A549 (cell line): ENCODE results near the gene CCDC27. TPM values are rescaled to one million over a fixed set of nuclear protein-coding genes. Genes with fewer than 3 reads are reported as not detected.

Experiments
- ATAC-seq, 2 experiments: fragments of 200-7000 bp in 1 of 2; fragments of >200 bp in 1 of 2; cut with Nextera tagmentation in 1 of 2; cut with Tn5 transposase in 1 of 2; 3 replicates each; pipeline versions ENCODE4 v1.8.0 to v1.9.1; 2018 to 2020; ENCODE audit warnings: mild to moderate bottlenecking in 1 of 2, moderate library complexity in 1 of 2
- CTCF ChIA-PET: fragments of 300-600 bp; sonication (Branson Sonifier 250); formaldehyde crosslinking; extraction: SDS; loops from one replicate; lab custom pipeline; 2021; ENCODE audit warnings: antibody characterized with exemption, inconsistent platforms; lab: Yijun Ruan, JAX
- POLR2A ChIA-PET: fragments of 350-600 bp; formaldehyde crosslinking; extraction: SDS; loops from one replicate; lab custom pipeline; 2021; ENCODE audit warnings: antibody characterized with exemption, inconsistent platforms; lab: Yijun Ruan, JAX
- DNase-seq, 2 experiments: peaks; one replicate each; pipeline versions ENCODE4 v3.0.0 to v3.0.0-alpha.2; 2011 to 2016; ENCODE audit warnings: low read depth in 1 of 2, low spot score in 1 of 2
- FAIRE-seq: peaks from 2 replicates; lab custom pipeline; 2011; peaks lifted over from hg19 to GRCh38; lab: Jason Lieb, UNC
- H3K27ac ChIP-seq, 2 experiments: fragments of >200 bp; sonication (Bioruptor Twin); formaldehyde crosslinking; 3 replicates each; pipeline ENCODE4 v1.5.1; 2016 to 2017
- H3K4me1 ChIP-seq: fragments of >200 bp; sonication (Bioruptor Twin); formaldehyde crosslinking; 3 replicates; pipeline ENCODE4 v1.6.1; 2016
- H3K4me2 ChIP-seq: fragments of >200 bp; sonication (Bioruptor Twin); formaldehyde crosslinking; 3 replicates; pipeline ENCODE4 v1.6.1; 2016
- H3K4me3 ChIP-seq: fragments of >200 bp; sonication (Bioruptor Twin); formaldehyde crosslinking; 3 replicates; pipeline ENCODE4 v1.5.1; 2016
- H3K9me3 ChIP-seq: fragments of >200 bp; sonication (Bioruptor Twin); formaldehyde crosslinking; 3 replicates; pipeline ENCODE4 v1.6.1; 2016
- CBX8 ChIP-seq: fragments of 200-600 bp; sonication (generic); IDR thresholded peaks from 2 replicates; pipeline ENCODE4 v1.6.1; 2016
- EP300 ChIP-seq, 2 experiments: fragments of >200 bp; sonication (Bioruptor Twin); formaldehyde crosslinking; IDR thresholded peaks; 2 replicates in 1 of 2; 3 replicates in 1 of 2; pipeline ENCODE4 v1.6.1; 2016 to 2017
- FOSB ChIP-seq: fragments of 250-450 bp; sonication (Bioruptor Pico); IDR thresholded peaks from 2 replicates; pipeline ENCODE4 v1.5.0; 2020; ENCODE audit warnings: mild to moderate bottlenecking, moderate library complexity
- FOXS1 ChIP-seq: fragments of 250-450 bp; sonication (Bioruptor Pico); IDR thresholded peaks from 2 replicates; pipeline ENCODE4 v1.5.0; 2020; ENCODE audit warnings: mild to moderate bottlenecking, moderate library complexity
- HDAC2 ChIP-seq: fragments of 200-600 bp; sonication (generic); IDR thresholded peaks from 2 replicates; pipeline ENCODE4 v1.6.1; 2016
- HEYL ChIP-seq: fragments of 250-450 bp; sonication (Bioruptor Pico); IDR thresholded peaks from 2 replicates; pipeline ENCODE4 v1.8.0; 2021; ENCODE audit warnings: mild to moderate bottlenecking, moderate library complexity
- HOXA7 ChIP-seq: fragments of 250-450 bp; sonication (Bioruptor Pico); IDR thresholded peaks from 2 replicates; pipeline ENCODE4 v1.5.0; 2020; ENCODE audit warnings: mild to moderate bottlenecking, moderate library complexity
- KDM5A ChIP-seq: fragments of 200-600 bp; sonication (generic); IDR thresholded peaks from 2 replicates; pipeline ENCODE4 v1.6.1; 2016; ENCODE audit warnings: antibody characterized with exemption, mild to moderate bottlenecking
- MYC ChIP-seq: IDR thresholded peaks from 2 replicates; pipeline ENCODE4 v1.6.1; 2012; ENCODE audit warnings: mild to moderate bottlenecking, inconsistent platforms, low read length, improper control_type of control experiment, borderline replicate concordance
- RFX5 ChIP-seq: fragments of 450-650 bp; IDR thresholded peaks from 2 replicates; pipeline ENCODE4 v1.7.1; 2014; ENCODE audit warnings: antibody characterized with exemption, mild to moderate bottlenecking, moderate library complexity
- ZC3H11A ChIP-seq: fragments of 450-650 bp; IDR thresholded peaks from 2 replicates; pipeline ENCODE4 v1.6.1; 2014; ENCODE audit warnings: antibody characterized with exemption, mild to moderate bottlenecking
- ZFP36 ChIP-seq: fragments of 450-650 bp; IDR thresholded peaks from 2 replicates; pipeline ENCODE4 v1.6.1; 2014; ENCODE audit warnings: borderline replicate concordance; ENCODE audit not compliant: partially characterized antibody
- WGBS: methylation state at CpG from one replicate; pipeline ENCODE4 v1.1.6; 2017; ENCODE audit errors: missing lambda C conversion rate; 5-methylcytosine and 5-hydroxymethylcytosine counted together
- polyA plus RNA-seq, 4 experiments: library from polyadenylated mRNA; depleted of rRNA in 3 of 4; stranded (reverse); fragments of >200 nt; fragmentation: RNase III in 1 of 4; extraction: RNeasy Plus Mini Kit Qiagen cat#74134 plus additional on column Dnase treatment in 1 of 4; gene quantifications; 2 replicates in 3 of 4; 3 replicates in 1 of 4; pipeline ENCODE4 v1.2.3, GENCODE V29; 2011 to 2017
- small RNA-seq, 6 experiments: library from RNA; depleted of rRNA; stranded (forward); fragments of <200 nt; gene quantifications; one replicate each; pipeline ENCODE3, GENCODE V24; 2012
- TF ChIP-seq, protein P1 (sequence below): fragments of >200 bp; sonication (Bioruptor Twin); formaldehyde crosslinking; IDR thresholded peaks from 3 replicates; pipeline ENCODE4 v1.5.1; 2016
- TF ChIP-seq, protein P2 (sequence below): fragments of 250-450 bp; sonication (Bioruptor Pico); IDR thresholded peaks from 2 replicates; pipeline ENCODE4 v1.5.0; 2021; ENCODE audit warnings: mild to moderate bottlenecking, moderate library complexity, borderline replicate concordance
- TF ChIP-seq, protein P3 (sequence below): IDR thresholded peaks from 2 replicates; pipeline ENCODE4 v1.6.1; 2012
- TF ChIP-seq, protein P4 (sequence below): IDR thresholded peaks from 2 replicates; pipeline ENCODE4 v1.6.1; 2012; ENCODE audit warnings: low read depth, borderline replicate concordance

CCDC27 gene
- polyA plus RNA-seq, 2 of the 4 experiments (the other 2 are of a cell fraction): not detected

DNA sequence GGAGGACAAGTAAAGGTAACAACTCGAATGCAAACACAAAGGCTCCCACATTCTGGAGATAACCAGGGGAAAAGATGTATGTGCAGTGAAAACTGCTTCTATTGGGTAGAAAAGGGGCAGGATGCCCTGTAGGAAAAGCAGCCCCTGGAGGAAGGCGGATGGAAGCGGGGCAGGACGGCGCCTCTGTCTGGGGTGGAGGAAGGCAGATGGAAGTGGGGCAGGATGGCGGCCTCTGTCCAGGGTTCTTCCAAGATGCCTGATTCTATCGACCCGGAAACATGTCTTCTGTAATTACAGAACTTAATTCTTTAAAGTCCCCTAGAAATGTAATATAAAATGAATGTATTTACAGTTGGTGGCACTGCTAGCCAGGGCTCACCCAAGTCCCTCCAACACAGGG lies 68.1 kb downstream of the CCDC27 start:
- Histone ChIP-seq H3K4me2 (no peak overlapping the region), H3K4me3 (no peak overlapping the region), H3K4me1 (no peaks in the 10 kb centered on the region), H3K27ac (no peak overlapping the region), H3K9me3 (no peaks in the 10 kb centered on the region)
- ATAC-seq (no peak), FAIRE-seq (no peak), DNase-seq (no peak)
- WGBS: 92% methylated on average over 8 of the region's 8 CpGs
- TF ChIP-seq RFX5 (no peak), FOXS1 (no peak), HDAC2 (no peak), KDM5A (no peak), ZC3H11A (no peak), CBX8 (no peak), HEYL (CRISPR knock-in tag) (no peak), EP300 (IDR thresholded peaks at IDR 0.05) (no peak)
- TF ChIP-seq, protein P1, sequence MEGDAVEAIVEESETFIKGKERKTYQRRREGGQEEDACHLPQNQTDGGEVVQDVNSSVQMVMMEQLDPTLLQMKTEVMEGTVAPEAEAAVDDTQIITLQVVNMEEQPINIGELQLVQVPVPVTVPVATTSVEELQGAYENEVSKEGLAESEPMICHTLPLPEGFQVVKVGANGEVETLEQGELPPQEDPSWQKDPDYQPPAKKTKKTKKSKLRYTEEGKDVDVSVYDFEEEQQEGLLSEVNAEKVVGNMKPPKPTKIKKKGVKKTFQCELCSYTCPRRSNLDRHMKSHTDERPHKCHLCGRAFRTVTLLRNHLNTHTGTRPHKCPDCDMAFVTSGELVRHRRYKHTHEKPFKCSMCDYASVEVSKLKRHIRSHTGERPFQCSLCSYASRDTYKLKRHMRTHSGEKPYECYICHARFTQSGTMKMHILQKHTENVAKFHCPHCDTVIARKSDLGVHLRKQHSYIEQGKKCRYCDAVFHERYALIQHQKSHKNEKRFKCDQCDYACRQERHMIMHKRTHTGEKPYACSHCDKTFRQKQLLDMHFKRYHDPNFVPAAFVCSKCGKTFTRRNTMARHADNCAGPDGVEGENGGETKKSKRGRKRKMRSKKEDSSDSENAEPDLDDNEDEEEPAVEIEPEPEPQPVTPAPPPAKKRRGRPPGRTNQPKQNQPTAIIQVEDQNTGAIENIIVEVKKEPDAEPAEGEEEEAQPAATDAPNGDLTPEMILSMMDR: no peak
- TF ChIP-seq, protein P2, sequence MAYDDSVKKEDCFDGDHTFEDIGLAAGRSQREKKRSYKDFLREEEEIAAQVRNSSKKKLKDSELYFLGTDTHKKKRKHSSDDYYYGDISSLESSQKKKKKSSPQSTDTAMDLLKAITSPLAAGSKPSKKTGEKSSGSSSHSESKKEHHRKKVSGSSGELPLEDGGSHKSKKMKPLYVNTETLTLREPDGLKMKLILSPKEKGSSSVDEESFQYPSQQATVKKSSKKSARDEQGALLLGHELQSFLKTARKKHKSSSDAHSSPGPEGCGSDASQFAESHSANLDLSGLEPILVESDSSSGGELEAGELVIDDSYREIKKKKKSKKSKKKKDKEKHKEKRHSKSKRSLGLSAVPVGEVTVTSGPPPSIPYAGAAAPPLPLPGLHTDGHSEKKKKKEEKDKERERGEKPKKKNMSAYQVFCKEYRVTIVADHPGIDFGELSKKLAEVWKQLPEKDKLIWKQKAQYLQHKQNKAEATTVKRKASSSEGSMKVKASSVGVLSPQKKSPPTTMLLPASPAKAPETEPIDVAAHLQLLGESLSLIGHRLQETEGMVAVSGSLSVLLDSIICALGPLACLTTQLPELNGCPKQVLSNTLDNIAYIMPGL: no peak
- TF ChIP-seq, protein P3, sequence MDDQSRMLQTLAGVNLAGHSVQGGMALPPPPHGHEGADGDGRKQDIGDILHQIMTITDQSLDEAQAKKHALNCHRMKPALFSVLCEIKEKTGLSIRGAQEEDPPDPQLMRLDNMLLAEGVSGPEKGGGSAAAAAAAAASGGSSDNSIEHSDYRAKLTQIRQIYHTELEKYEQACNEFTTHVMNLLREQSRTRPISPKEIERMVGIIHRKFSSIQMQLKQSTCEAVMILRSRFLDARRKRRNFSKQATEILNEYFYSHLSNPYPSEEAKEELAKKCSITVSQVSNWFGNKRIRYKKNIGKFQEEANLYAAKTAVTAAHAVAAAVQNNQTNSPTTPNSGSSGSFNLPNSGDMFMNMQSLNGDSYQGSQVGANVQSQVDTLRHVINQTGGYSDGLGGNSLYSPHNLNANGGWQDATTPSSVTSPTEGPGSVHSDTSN: no peak
- POLR2A ChIA-PET: no interaction called here
- CTCF ChIA-PET: no interaction called here

DNA sequence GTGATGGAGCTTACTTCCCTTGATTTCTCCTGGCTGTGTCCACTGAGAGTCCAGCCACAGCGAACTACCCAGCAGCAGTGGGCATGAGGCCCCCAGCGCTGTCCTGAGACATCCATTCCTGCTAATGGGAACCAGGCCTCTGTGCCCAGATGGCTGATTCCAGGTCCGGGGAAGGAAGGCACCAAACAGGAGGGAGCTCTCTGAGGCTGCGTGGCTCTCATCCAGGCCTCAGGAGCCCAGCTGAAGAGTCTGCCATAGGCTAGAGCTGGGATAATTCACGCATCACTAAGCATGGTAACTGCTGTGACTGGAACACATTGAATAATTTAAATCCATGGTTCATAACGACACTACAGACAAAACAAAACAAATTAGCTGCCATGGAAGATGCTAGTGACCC lies 68.8 kb downstream of the CCDC27 start:
- POLR2A ChIA-PET: no interaction called here

More for the DNA sequence above, 68.8 kb downstream of the CCDC27 start:
- Histone ChIP-seq H3K27ac (no peak overlapping the region), H3K4me3 (no peak overlapping the region), H3K4me2 (no peak overlapping the region), H3K4me1 (no peaks in the 10 kb centered on the region), H3K9me3 (no peaks in the 10 kb centered on the region)
- WGBS: 83% methylated on average over 6 of the region's 6 CpGs
- DNase-seq (no peak), FAIRE-seq (no peak), ATAC-seq (no peak)
- TF ChIP-seq HOXA7 (CRISPR knock-in tag) (no peak), ZFP36 (no peak), FOSB (no peak), MYC (no peak)
- TF ChIP-seq, protein P4, sequence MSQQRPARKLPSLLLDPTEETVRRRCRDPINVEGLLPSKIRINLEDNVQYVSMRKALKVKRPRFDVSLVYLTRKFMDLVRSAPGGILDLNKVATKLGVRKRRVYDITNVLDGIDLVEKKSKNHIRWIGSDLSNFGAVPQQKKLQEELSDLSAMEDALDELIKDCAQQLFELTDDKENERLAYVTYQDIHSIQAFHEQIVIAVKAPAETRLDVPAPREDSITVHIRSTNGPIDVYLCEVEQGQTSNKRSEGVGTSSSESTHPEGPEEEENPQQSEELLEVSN: no peak
- TF ChIP-seq, protein P2: no peak
- CTCF ChIA-PET: interaction anchor here (0.9 to 1.1 kb wide), 2 partner anchors 10 to 19 kb away, joined by 3 to 4 read pairs; no protein-coding TSS in a partner anchor

Small RNA genes lying within 50 kb of the gene (small RNA-seq; reads per million reads assigned to genes)
- 0 reads per million in 6 experiments for gene RF02197
- gene RN7SL574P: 0 reads per million in 6 experiments

Other genes starting within 250 kb of the CCDC27 start
- 0.66 and 0.82 TPM in 2 replicates for gene MEGF6, start 140.9 kb upstream of the CCDC27 start, polyA plus RNA-seq (2011; rRNA removed)
- gene MEGF6, start 140.9 kb upstream of the CCDC27 start, polyA plus RNA-seq (2017; fragmentation: RNase III; extraction: RNeasy Plus Mini Kit Qiagen cat#74134 plus additional on column Dnase treatment): 10.2 to 13.7 TPM (median 12.7 TPM) in 3 replicates
- gene TPRG1L, start 127.4 kb upstream of the CCDC27 start, polyA plus RNA-seq (2011; rRNA removed): 13.1 and 15.8 TPM in 2 replicates
- gene TPRG1L, start 127.4 kb upstream of the CCDC27 start, polyA plus RNA-seq (2017; fragmentation: RNase III; extraction: RNeasy Plus Mini Kit Qiagen cat#74134 plus additional on column Dnase treatment): 18.4 to 20.1 TPM (median 18.7 TPM) in 3 replicates
- gene WRAP73, start 102.3 kb upstream of the CCDC27 start, polyA plus RNA-seq (2011; rRNA removed): 16.1 and 18.4 TPM in 2 replicates
- gene WRAP73, start 102.3 kb upstream of the CCDC27 start, polyA plus RNA-seq (2017; fragmentation: RNase III; extraction: RNeasy Plus Mini Kit Qiagen cat#74134 plus additional on column Dnase treatment): 12.1 to 15.4 TPM (median 12.9 TPM) in 3 replicates
- gene TP73, start 99.9 kb upstream of the CCDC27 start, polyA plus RNA-seq (2011; rRNA removed): 0.01 TPM in 1 of 2 replicates, not detected in the other
- gene TP73, start 99.9 kb upstream of the CCDC27 start, polyA plus RNA-seq (2017; fragmentation: RNase III; extraction: RNeasy Plus Mini Kit Qiagen cat#74134 plus additional on column Dnase treatment): 0.09 to 0.25 TPM (median 0.16 TPM) in 3 replicates
- gene SMIM1, start 20.3 kb downstream of the CCDC27 start, polyA plus RNA-seq (2011; rRNA removed): 0.67 and 0.74 TPM in 2 replicates
- gene SMIM1, start 20.3 kb downstream of the CCDC27 start, polyA plus RNA-seq (2017; fragmentation: RNase III; extraction: RNeasy Plus Mini Kit Qiagen cat#74134 plus additional on column Dnase treatment): 0.80 to 1.3 TPM (median 1.1 TPM) in 3 replicates
- gene LRRC47, start 44.0 kb downstream of the CCDC27 start, polyA plus RNA-seq (2011; rRNA removed): 37.3 and 41.6 TPM in 2 replicates
- 26.0 to 28.5 TPM (median 26.3 TPM) in 3 replicates for gene LRRC47, start 44.0 kb downstream of the CCDC27 start, polyA plus RNA-seq (2017; fragmentation: RNase III; extraction: RNeasy Plus Mini Kit Qiagen cat#74134 plus additional on column Dnase treatment)
- gene CEP104, start 104.8 kb downstream of the CCDC27 start, polyA plus RNA-seq (2011; rRNA removed): 28.8 and 28.9 TPM in 2 replicates
- gene CEP104, start 104.8 kb downstream of the CCDC27 start, polyA plus RNA-seq (2017; fragmentation: RNase III; extraction: RNeasy Plus Mini Kit Qiagen cat#74134 plus additional on column Dnase treatment): 13.7 to 15.4 TPM (median 14.5 TPM) in 3 replicates
- gene DFFB, start 105.0 kb downstream of the CCDC27 start, polyA plus RNA-seq (2011; rRNA removed): 2.5 and 3.2 TPM in 2 replicates
- 3.2 to 4.4 TPM (median 3.7 TPM) in 3 replicates for gene DFFB, start 105.0 kb downstream of the CCDC27 start, polyA plus RNA-seq (2017; fragmentation: RNase III; extraction: RNeasy Plus Mini Kit Qiagen cat#74134 plus additional on column Dnase treatment)
- gene C1orf174, start 147.8 kb downstream of the CCDC27 start, polyA plus RNA-seq (2011; rRNA removed): 26.3 and 29.7 TPM in 2 replicates
- 23.6 to 23.9 TPM (median 23.7 TPM) in 3 replicates for gene C1orf174, start 147.8 kb downstream of the CCDC27 start, polyA plus RNA-seq (2017; fragmentation: RNase III; extraction: RNeasy Plus Mini Kit Qiagen cat#74134 plus additional on column Dnase treatment)